Heart right ventricle (tissue), 16 donors: ENCODE results near the gene WDR90. TPM values are rescaled to one million over a fixed set of nuclear protein-coding genes. Genes with fewer than 3 reads are reported as not detected.

Experiments
- ATAC-seq, 8 donors: fragments of 200-7000 bp; cut with Tn5 transposase; one replicate each; pipeline ENCODE4 v1.9.1; 2020; ENCODE audit warnings: mild to moderate bottlenecking in 8 of 8, moderate library complexity in 8 of 8, moderate number of reproducible peaks in 1 of 8
- DNase-seq, 2 donors: peaks; one replicate each; pipeline ENCODE4 v3.0.0-alpha.2; 2020
- H3K27ac ChIP-seq, 10 donors: fragments of 200-600 bp; sonication (generic) in 2 of 10; one replicate each; pipeline versions ENCODE4 v1.5.0 to v1.8.0; 2020 to 2022; ENCODE audit warnings: mild to moderate bottlenecking in 3 of 10
- H3K27me3 ChIP-seq, 7 donors: fragments of 200-600 bp; one replicate each; pipeline ENCODE4 v1.8.0; 2021 to 2022; ENCODE audit warnings: mild to moderate bottlenecking in 2 of 7
- H3K36me3 ChIP-seq, 9 donors: fragments of 200-600 bp; sonication (generic) in 1 of 9; one replicate each; pipeline versions ENCODE4 v1.5.0 to v1.8.0; 2020 to 2022; ENCODE audit warnings: mild to moderate bottlenecking in 2 of 9
- H3K4me1 ChIP-seq, 9 donors: fragments of 200-600 bp; sonication (generic) in 1 of 9; one replicate each; pipeline versions ENCODE4 v1.5.0 to v1.8.0; 2020 to 2022; ENCODE audit warnings: mild to moderate bottlenecking in 4 of 9
- H3K4me3 ChIP-seq, 10 donors: fragments of 200-600 bp; sonication (generic) in 2 of 10; one replicate each; pipeline versions ENCODE4 v1.5.0 to v1.8.0; 2020 to 2022; ENCODE audit warnings: mild to moderate bottlenecking in 7 of 10, moderate library complexity in 2 of 10
- H3K9me3 ChIP-seq, 11 donors: fragments of 200-600 bp in 10 of 11; sonication (generic) in 2 of 11; one replicate each; pipeline versions ENCODE4 v1.5.0 to v1.8.0; 2013 to 2022; ENCODE audit warnings: mild to moderate bottlenecking in 2 of 11, control low read depth in 1 of 11, moderate library complexity in 1 of 11
- CTCF ChIP-seq, 9 donors: fragments of 200-600 bp; sonication (generic) in 2 of 9; IDR thresholded peaks; one replicate each; pipeline versions ENCODE4 v1.5.0 to v1.8.0; 2021 to 2022; ENCODE audit warnings: antibody characterized with exemption in 9 of 9, mild to moderate bottlenecking in 5 of 9, moderate library complexity in 1 of 9
- WGBS, 2 donors: extraction: QIAGEN DNeasy Blood & Tissue Kit; methylation state at CpG; one replicate each; pipeline ENCODE4 v1.1.7; 2013; ENCODE audit warnings: inconsistent platforms in 1 of 2; 5-methylcytosine and 5-hydroxymethylcytosine counted together
- intact Hi-C, 10 donors: fragments of 100-400 bp; cut with DNase I; formaldehyde crosslinking; loops; one replicate each; pipeline versions ENCODE4 v1.11.1 to v1.14.2; 2022
- polyA plus RNA-seq, 2 donors: library from polyadenylated mRNA; stranded (reverse); fragments of 200-250 nt; gene quantifications; one replicate each; pipeline ENCODE4 v1.2.3, GENCODE V29; 2013
- total RNA-seq, 10 donors: library from RNA; stranded (reverse); fragmentation: NEBNext Ultra II Directional in 3 of 10; extraction: Animal tissue kit (Norgen Biotek cat#: 25700) in 3 of 10; gene quantifications; one replicate each; pipeline versions ENCODE4 v1.2.1 to v1.2.4, GENCODE V29; 2021 to 2023
- donor health status: Arrhythmogenic right ventricular cardiomyopathy.
- donor health status: ischemic (EF 13 %, LVEDD 7.1; RV severe dilation, severe dysfunction).
- donor health status: healthy with polysubstance abuse.
- donor health status: DM: no; HTN: yes; CAD: no.
- donor health status: DM: no; HTN: no; CAD: no.
- donor health status: ischemic (EF 25% LVEDD 6.9; RV normal size, moderate dysfunction).
- donor health status: ischemic (EF 25% LVEDD 5.7; RV mildly dilated, moderate dysfunction).
- donor health status: healthy.
- donor health status: DM: yes; HTN: yes; CAD: no.
- donor health status: Ischemic cardiomyopathy.
- donor health status: ischemic (EF 35%, LVEDD 5.7; RV mildly dilated, moderate dysfunction).
- donor health status: nonischemic (EF 11% LVEDD 7.7; RV severe dilation, severe dysfunction).
- donor health status: DM: yes; HTN: yes; CAD: no.
- donor health status: PGD.
- donor health status: ischemic (EF 29% LVEDD 5.4; RV normal size, mild dysfunction).
- donor health status: nonischemic (EF 23%, LVEDD 6.1; RV moderate dilation, normal function).

The WDR90 gene
- total and polyA plus RNA-seq, 12 donors, result 7.1 to 23.8 (median 9.9) TPM

GRCh38 chr16:642189-643049 is 6.7 kb upstream of the WDR90 start:
- peak overlapping the region; percentile 89 to 99 (median 96) for H3K27ac ChIP-seq
- peaks cover 0 to 3% (median 0%) of the 10 kb centered on the region in 9 donors for H3K36me3 ChIP-seq
- H3K9me3 ChIP-seq, result no peaks in the 10 kb centered on the region
- peak overlapping the region; percentile 46 to 96 (median 72) for H3K4me3 ChIP-seq
- H3K27me3 ChIP-seq, result no peaks in the 10 kb centered on the region
- DNase-seq (peak; percentile 66 to 69), ATAC-seq (peak; percentile 16 to 59 (median 32))
- H3K4me1 ChIP-seq, result peaks cover 18 to 72% (median 49%) of the 10 kb centered on the region in 9 donors
- TF ChIP-seq CTCF (IDR thresholded peaks at IDR 0.05), result no peak
- WGBS, 2 donors, result 6% methylated on average over 49 to 72 of the region's 72 CpGs
- intact Hi-C loops, result no loop called here

GRCh38 chr16:643050-643368 is 6.2 kb upstream of the WDR90 start:
- Histone ChIP-seq H3K27me3 (no peaks in the 10 kb centered on the region), H3K9me3 (no peaks in the 10 kb centered on the region), H3K36me3 (peaks cover 0 to 3% (median 0%) of the 10 kb centered on the region in 9 donors), H3K4me3 (peak overlapping the region; percentile 46 to 96 (median 72)), H3K27ac (peak overlapping the region; percentile 89 to 99 (median 96)), H3K4me1 (peaks cover 24 to 72% (median 49%) of the 10 kb centered on the region in 9 donors)
- ATAC-seq (peak in 1 of 8 donors; percentile 0), DNase-seq (no peak)
- intact Hi-C loops, result no loop called here
- no peak for TF ChIP-seq CTCF (IDR thresholded peaks at IDR 0.05)
- 66 to 76% methylated on average over 13 of the region's 13 CpGs for WGBS, 2 donors

- H3K36me3 ChIP-seq, result peaks cover 0 to 3% (median 0%) of the 10 kb centered on the region in 9 donors
- ATAC-seq (no peak), DNase-seq (no peak)
- H3K4me1 ChIP-seq, result peaks cover 33 to 73% (median 55%) of the 10 kb centered on the region in 9 donors
- no peak for TF ChIP-seq CTCF (IDR thresholded peaks at IDR 0.05)
- H3K27me3 ChIP-seq, result no peaks in the 10 kb centered on the region
- H3K27ac ChIP-seq, result peak overlapping the region in 5 of 10 donors; percentile 80 to 96 (median 93)
- WGBS, 2 donors, result 86 to 88% methylated on average over 12 of the region's 12 CpGs
- intact Hi-C loops, result no loop called here
- no peak overlapping the region for H3K4me3 ChIP-seq
- no peaks in the 10 kb centered on the region for H3K9me3 ChIP-seq
Measured at GRCh38 chr16:644556-644955, 4.6 kb upstream of the WDR90 start.

GRCh38 chr16:645852-646678 is 3.1 kb upstream of the WDR90 start:
- 63 to 66% methylated on average over 32 of the region's 32 CpGs for WGBS, 2 donors
- Histone ChIP-seq H3K27me3 (no peaks in the 10 kb centered on the region), H3K27ac (peak overlapping the region; percentile 64 to 96 (median 80)), H3K4me3 (peak overlapping the region in 8 of 10 donors; percentile 3 to 33 (median 22)), H3K4me1 (peaks cover 37 to 82% (median 64%) of the 10 kb centered on the region in 9 donors), H3K36me3 (peaks cover 0 to 3% (median 0%) of the 10 kb centered on the region in 9 donors), H3K9me3 (no peaks in the 10 kb centered on the region)
- TF ChIP-seq CTCF (IDR thresholded peaks at IDR 0.05), result no peak
- peak in 1 of 2 donors; percentile 70 for DNase-seq
- intact Hi-C loops, result no loop called here
- peak in 6 of 8 donors; percentile 16 to 60 (median 44) for ATAC-seq
